Skeletal muscle tissue (tissue), 4 donors: Measurements from ENCODE around the gene GALNT9. TPM values are rescaled to one million over a fixed set of nuclear protein-coding genes. Genes with fewer than 3 reads are reported as not detected.
"Not testable (repeated sequence)": the region's sequence is repeated elsewhere in the genome, so short reads cannot be mapped to it uniquely, and the experiment has no call there.

Experiments
- H3K27ac ChIP-seq: one replicate; pipeline ENCODE4 v1.7.0; 2013; ENCODE audit warnings: mild to moderate bottlenecking, low read depth, low read length, inconsistent platforms
- H3K27me3 ChIP-seq, 3 donors: one replicate each; pipeline ENCODE4 v1.7.0; 2013; ENCODE audit warnings: low read length in 3 of 3; ENCODE audit not compliant: control insufficient read depth in 3 of 3, insufficient read depth in 3 of 3
- H3K36me3 ChIP-seq, 3 donors: one replicate each; pipeline ENCODE4 v1.7.0; 2013; ENCODE audit warnings: low read length in 3 of 3; ENCODE audit not compliant: control insufficient read depth in 3 of 3, insufficient read depth in 3 of 3
- H3K4me1 ChIP-seq, 3 donors: one replicate each; pipeline ENCODE4 v1.7.0; 2013; ENCODE audit warnings: low read length in 3 of 3, mild to moderate bottlenecking in 3 of 3; ENCODE audit not compliant: control insufficient read depth in 3 of 3, insufficient read depth in 3 of 3
- H3K4me3 ChIP-seq, 3 donors: one replicate each; pipeline ENCODE4 v1.7.0; 2013; ENCODE audit warnings: low read length in 3 of 3
- H3K9ac ChIP-seq, 3 donors: one replicate each; pipeline ENCODE4 v1.7.0; 2013; ENCODE audit warnings: low read length in 3 of 3, mild to moderate bottlenecking in 3 of 3, moderate library complexity in 2 of 3, low read depth in 1 of 3
- H3K9me3 ChIP-seq, 3 donors: one replicate each; pipeline ENCODE4 v1.7.0; 2013; ENCODE audit warnings: low read length in 3 of 3; ENCODE audit not compliant: control insufficient read depth in 3 of 3
- total RNA-seq: library from RNA; depleted of rRNA; stranded (reverse); fragments of >200 nt; gene quantifications from one replicate; pipeline ENCODE4 v1.2.3, GENCODE V29; 2014
- donor health status: Osteomylitis.

GALNT9 gene
- total RNA-seq, 1 donor from 2014 or later = 0.52 TPM

DNA sequence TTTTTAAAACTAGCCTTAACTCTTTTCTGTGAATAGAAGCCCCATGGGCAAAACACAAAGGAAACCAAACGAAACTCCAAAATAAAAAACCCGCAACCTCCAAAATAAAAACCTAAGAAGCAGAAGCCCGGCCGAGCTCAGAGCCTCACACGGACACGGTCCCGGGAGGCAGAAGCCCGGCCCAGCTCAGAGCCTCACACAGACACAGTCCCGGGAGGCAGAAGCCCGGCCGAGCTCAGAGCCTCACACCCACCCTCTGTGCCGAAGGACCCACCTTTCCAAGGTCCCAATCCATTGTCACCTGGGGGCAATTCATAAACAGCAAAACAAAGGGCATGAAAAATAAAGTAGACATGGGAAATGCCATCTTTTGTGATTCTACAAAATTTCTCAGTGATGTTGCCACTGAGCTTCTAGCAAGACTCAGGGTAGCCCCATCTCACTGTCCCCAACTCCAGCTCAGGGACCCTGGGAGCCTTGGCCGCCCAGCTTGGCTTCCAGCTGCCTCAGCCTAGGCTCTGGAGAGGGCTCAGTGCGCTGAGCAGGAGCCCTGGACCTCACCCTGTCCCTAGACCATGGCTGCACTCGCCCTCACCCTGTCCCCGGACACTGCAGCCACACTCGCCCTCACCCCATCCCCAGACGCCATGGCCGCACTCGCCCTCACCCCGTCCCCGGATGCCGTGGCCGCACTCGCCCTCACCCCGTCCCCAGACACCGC is 82.2 kb downstream of the GALNT9 start:
- no peak overlapping the region for H3K4me3 ChIP-seq
- H3K4me1 ChIP-seq = no peaks in the 10 kb centered on the region
- H3K36me3 ChIP-seq = no peaks in the 10 kb centered on the region
- peaks cover 14 to 33% (median 31%) of the 10 kb centered on the region in 3 donors for H3K27me3 ChIP-seq
- H3K9me3 ChIP-seq = peaks cover 0 to 2% (median 0%) of the 10 kb centered on the region in 3 donors
- H3K27ac ChIP-seq = no peak overlapping the region
- no peak overlapping the region for H3K9ac ChIP-seq

DNA sequence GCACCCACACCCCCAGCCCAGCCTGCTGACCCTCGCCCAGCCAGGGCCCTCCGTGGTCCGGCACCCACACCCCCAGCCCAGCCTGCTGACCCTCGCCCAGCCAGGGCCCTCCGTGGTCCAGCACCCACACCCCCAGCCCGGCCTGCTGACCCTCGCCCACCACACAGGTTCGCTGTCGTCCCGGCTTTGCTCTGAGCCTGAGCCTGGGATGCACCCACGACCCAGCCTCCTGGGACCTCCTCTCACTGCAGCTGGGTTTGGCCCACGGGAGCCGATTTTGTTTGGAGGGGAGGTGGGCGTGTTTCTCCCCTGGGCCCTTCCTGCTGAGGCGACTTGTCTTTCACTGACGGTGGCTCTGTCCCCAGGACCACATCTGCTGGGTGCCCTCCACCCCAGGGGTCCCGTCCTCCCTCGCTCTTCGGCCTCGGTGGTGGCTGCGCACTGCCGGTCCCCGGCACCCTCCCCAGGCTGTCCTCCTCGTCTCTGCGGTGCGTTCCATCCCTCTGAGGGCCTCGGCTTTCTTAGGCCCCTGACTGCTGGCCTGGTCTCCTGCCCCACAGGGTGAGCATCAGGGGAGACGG is 83.8 kb downstream of the GALNT9 start:
- no peak overlapping the region for H3K27ac ChIP-seq
- no peak overlapping the region for H3K9ac ChIP-seq
- H3K4me3 ChIP-seq = no peak overlapping the region
- no peaks in the 10 kb centered on the region for H3K4me1 ChIP-seq
- peaks cover 8 to 27% (median 26%) of the 10 kb centered on the region in 3 donors for H3K27me3 ChIP-seq
- peaks cover 0 to under 1% (median 0%) of the 10 kb centered on the region in 3 donors for H3K9me3 ChIP-seq
- no peaks in the 10 kb centered on the region for H3K36me3 ChIP-seq

GRCh38 chr12:132244724-132245295 is 84.6 kb downstream of the GALNT9 start:
- Histone ChIP-seq H3K27me3 (peaks cover 8 to 30% (median 24%) of the 10 kb centered on the region in 3 donors), H3K9me3 (no peaks in the 10 kb centered on the region), H3K9ac (no peak overlapping the region), H3K4me1 (no peaks in the 10 kb centered on the region), H3K36me3 (no peaks in the 10 kb centered on the region), H3K27ac (no peak overlapping the region), H3K4me3 (no peak overlapping the region)

GRCh38 chr12:132243596-132244310 is 85.6 kb downstream of the GALNT9 start:
- Histone ChIP-seq H3K27me3 (peaks cover 4 to 23% (median 17%) of the 10 kb centered on the region in 3 donors), H3K36me3 (no peaks in the 10 kb centered on the region), H3K4me1 (no peaks in the 10 kb centered on the region), H3K4me3 (no peak overlapping the region), H3K9ac (no peak overlapping the region), H3K9me3 (no peaks in the 10 kb centered on the region), H3K27ac (no peak overlapping the region)

- not testable (repeated sequence) for H3K36me3 ChIP-seq, H3K4me1 ChIP-seq, H3K9me3 ChIP-seq, H3K27ac ChIP-seq, H3K4me3 ChIP-seq, H3K9ac ChIP-seq
- peaks cover 0 to 17% (median 17%) of the 10 kb centered on the region in 3 donors for H3K27me3 ChIP-seq
These were observed 86.2 kb downstream of the GALNT9 start for GRCh38 chr12:132243171-132243570.

GRCh38 chr12:132240669-132241007 is 88.8 kb downstream of the GALNT9 start:
- not testable (repeated sequence) for H3K27ac ChIP-seq, H3K4me1 ChIP-seq, H3K9me3 ChIP-seq, H3K9ac ChIP-seq, H3K36me3 ChIP-seq, H3K4me3 ChIP-seq
- H3K27me3 ChIP-seq = peaks cover 7 to 24% (median 22%) of the 10 kb centered on the region in 3 donors

- Histone ChIP-seq H3K36me3 (no peaks in the 10 kb centered on the region), H3K9ac (no peak overlapping the region), H3K9me3 (no peaks in the 10 kb centered on the region), H3K27me3 (peaks cover 9 to 25% (median 19%) of the 10 kb centered on the region in 3 donors), H3K4me3 (no peak overlapping the region), H3K27ac (no peak overlapping the region), H3K4me1 (no peaks in the 10 kb centered on the region)
These were observed 89.4 kb downstream of the GALNT9 start for GRCh38 chr12:132239796-132240668.

DNA sequence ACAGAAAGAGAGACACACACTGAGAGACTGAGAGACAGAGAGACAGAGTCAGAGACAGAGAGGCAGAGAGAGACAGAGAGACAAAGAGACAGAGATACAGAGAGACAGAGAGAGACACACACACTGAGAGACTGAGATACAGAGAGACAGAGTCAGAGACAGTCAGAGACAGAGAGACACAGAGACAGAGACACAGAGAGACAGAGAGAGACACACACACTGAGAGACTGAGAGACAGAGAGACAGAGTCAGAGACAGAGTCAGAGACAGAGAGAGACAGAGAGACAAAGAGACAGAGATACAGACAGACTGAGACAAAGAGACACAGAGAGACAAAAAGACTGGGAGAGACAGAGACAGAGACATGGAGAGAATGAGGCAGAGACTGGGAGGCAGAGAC is 90.0 kb downstream of the GALNT9 start:
- Histone ChIP-seq H3K27ac (no peak overlapping the region), H3K9me3 (no peaks in the 10 kb centered on the region), H3K9ac (no peak overlapping the region), H3K4me1 (no peaks in the 10 kb centered on the region), H3K27me3 (peaks cover 9 to 26% (median 19%) of the 10 kb centered on the region in 3 donors), H3K4me3 (no peak overlapping the region), H3K36me3 (no peaks in the 10 kb centered on the region)

GRCh38 chr12:132238884-132239283 is 90.5 kb downstream of the GALNT9 start:
- peaks cover 9 to 26% (median 19%) of the 10 kb centered on the region in 3 donors for H3K27me3 ChIP-seq
- no peak overlapping the region for H3K4me3 ChIP-seq
- no peak overlapping the region for H3K27ac ChIP-seq
- no peaks in the 10 kb centered on the region for H3K36me3 ChIP-seq
- H3K9me3 ChIP-seq = no peaks in the 10 kb centered on the region
- no peak overlapping the region for H3K9ac ChIP-seq
- H3K4me1 ChIP-seq = no peaks in the 10 kb centered on the region
